ENCODE data around the gene MCL1. TPM values are rescaled to one million over a fixed set of nuclear protein-coding genes. Genes with fewer than 3 reads are reported as not detected.

MCL1 gene
- total and polyA plus RNA-seq, 2 of the 13 experiments (the other 11 are each of a cell fraction or from before 2014, with no cell fraction given): 69.5 to 125 TPM

DNA sequence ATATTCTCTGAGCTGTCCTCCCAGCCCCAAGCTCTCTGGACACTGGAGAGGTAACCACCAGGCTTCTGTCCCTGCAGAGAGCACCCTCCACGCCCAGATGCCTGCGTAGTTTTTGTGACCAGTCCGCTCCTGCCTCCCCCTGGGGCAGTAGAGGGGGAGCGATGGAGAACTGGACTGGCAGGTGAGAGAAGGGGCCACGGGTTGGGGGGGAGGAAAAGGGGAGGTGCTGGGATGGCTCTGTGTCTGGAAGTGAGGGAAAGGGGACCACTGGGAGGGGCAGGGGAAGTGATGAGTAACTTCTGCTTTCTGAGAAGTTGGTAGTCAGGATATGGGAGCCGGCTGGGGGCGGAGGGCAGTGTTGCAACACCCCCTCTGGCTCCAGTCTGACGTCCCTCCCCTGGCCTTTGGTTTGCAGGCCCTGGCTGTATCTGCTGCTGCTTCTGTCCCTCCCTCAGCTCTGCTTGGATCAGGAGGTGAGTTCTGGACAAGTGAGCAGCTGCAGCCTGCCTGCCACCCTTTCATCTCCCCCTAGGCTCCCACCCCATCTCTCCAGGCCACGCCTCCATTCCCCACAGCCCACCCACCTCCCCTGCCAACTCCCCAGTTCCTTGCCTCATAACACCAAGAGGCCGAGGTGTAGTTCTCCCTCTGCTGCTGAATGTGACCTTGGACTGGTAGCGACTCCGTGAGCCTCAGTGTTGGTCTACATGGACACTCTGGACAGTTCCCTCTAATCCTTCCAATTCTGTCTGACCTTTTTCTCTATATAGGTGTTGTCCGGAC lies 27.1 kb downstream of the MCL1 start (continued):
- TF ChIP-seq MIER3 (CRISPR knock-in tag; IDR thresholded peaks at IDR 0.05; ENCODE audit: borderline replicate concordance) (peak; percentile 71; the same call in 1 of the 2 replicates), ZNF772 (CRISPR knock-in tag; IDR thresholded peaks at IDR 0.05) (0 out of 2 replicates have a peak, but pooled peaks have one; percentile 28), ZNF619 (CRISPR knock-in tag; IDR thresholded peaks at IDR 0.05) (0 out of 2 replicates have a peak, but pooled peaks have one; percentile 49), TCF7L2 (IDR thresholded peaks at IDR 0.05; ENCODE audit: low read depth, low read length) (no peak), ELF3 (CRISPR knock-in tag; IDR thresholded peaks at IDR 0.05) (peak; percentile 52; the same call in 1 of the 2 replicates), EZH2 (conservative IDR thresholded peaks at IDR 0.05; ENCODE audit: low read depth, low read length) (no peak), GATAD2A (CRISPR knock-in tag; IDR thresholded peaks at IDR 0.05) (peak; percentile 71; the same call in 1 of the 2 replicates), NR2C2 (CRISPR knock-in tag; IDR thresholded peaks at IDR 0.05; ENCODE audit: borderline replicate concordance) (no peak), AKAP8 (CRISPR knock-in tag; IDR thresholded peaks at IDR 0.05) (peak; percentile 75; the same call in 1 of the 2 replicates), NBN (conservative IDR thresholded peaks at IDR 0.05) (no peak), DNMT1 (CRISPR knock-in tag; IDR thresholded peaks at IDR 0.05) (0 out of 2 replicates have a peak, but pooled peaks have one; percentile 20), ELF1 (CRISPR knock-in tag; IDR thresholded peaks at IDR 0.05) (0 out of 2 replicates have a peak, but pooled peaks have one; percentile 13), ZNF558 (CRISPR knock-in tag; IDR thresholded peaks at IDR 0.05; ENCODE audit: borderline replicate concordance) (no peak), KLF6 (CRISPR knock-in tag; IDR thresholded peaks at IDR 0.05) (peak; percentile 74; the same call in 1 of the 2 replicates), SIX1 (CRISPR knock-in tag; IDR thresholded peaks at IDR 0.05; ENCODE audit: borderline replicate concordance) (0 out of 2 replicates have a peak, but pooled peaks have one; percentile 43), SPEN (CRISPR knock-in tag; IDR thresholded peaks at IDR 0.05; ENCODE audit: low read depth) (peak; percentile 68; the same call in 1 of the 2 replicates), MTF1 (CRISPR knock-in tag; IDR thresholded peaks at IDR 0.05) (no peak), ZNF557 (CRISPR knock-in tag; IDR thresholded peaks at IDR 0.05) (no peak), NFIB (CRISPR knock-in tag; IDR thresholded peaks at IDR 0.05; ENCODE audit: borderline replicate concordance) (no peak), KAT7 (CRISPR knock-in tag; IDR thresholded peaks at IDR 0.05; ENCODE audit: borderline replicate concordance) (peak; percentile 54; the same call in 1 of the 2 replicates)
- TF ChIP-seq, protein P1, sequence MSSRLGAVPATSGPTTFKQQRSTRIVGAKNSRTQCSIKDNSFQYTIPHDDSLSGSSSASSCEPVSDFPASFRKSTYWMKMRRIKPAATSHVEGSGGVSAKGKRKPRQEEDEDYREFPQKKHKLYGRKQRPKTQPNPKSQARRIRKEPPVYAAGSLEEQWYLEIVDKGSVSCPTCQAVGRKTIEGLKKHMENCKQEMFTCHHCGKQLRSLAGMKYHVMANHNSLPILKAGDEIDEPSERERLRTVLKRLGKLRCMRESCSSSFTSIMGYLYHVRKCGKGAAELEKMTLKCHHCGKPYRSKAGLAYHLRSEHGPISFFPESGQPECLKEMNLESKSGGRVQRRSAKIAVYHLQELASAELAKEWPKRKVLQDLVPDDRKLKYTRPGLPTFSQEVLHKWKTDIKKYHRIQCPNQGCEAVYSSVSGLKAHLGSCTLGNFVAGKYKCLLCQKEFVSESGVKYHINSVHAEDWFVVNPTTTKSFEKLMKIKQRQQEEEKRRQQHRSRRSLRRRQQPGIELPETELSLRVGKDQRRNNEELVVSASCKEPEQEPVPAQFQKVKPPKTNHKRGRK (CRISPR knock-in tag; IDR thresholded peaks at IDR 0.05): 0 out of 2 replicates have a peak, but pooled peaks have one; percentile 19
- TF ChIP-seq, protein P2, sequence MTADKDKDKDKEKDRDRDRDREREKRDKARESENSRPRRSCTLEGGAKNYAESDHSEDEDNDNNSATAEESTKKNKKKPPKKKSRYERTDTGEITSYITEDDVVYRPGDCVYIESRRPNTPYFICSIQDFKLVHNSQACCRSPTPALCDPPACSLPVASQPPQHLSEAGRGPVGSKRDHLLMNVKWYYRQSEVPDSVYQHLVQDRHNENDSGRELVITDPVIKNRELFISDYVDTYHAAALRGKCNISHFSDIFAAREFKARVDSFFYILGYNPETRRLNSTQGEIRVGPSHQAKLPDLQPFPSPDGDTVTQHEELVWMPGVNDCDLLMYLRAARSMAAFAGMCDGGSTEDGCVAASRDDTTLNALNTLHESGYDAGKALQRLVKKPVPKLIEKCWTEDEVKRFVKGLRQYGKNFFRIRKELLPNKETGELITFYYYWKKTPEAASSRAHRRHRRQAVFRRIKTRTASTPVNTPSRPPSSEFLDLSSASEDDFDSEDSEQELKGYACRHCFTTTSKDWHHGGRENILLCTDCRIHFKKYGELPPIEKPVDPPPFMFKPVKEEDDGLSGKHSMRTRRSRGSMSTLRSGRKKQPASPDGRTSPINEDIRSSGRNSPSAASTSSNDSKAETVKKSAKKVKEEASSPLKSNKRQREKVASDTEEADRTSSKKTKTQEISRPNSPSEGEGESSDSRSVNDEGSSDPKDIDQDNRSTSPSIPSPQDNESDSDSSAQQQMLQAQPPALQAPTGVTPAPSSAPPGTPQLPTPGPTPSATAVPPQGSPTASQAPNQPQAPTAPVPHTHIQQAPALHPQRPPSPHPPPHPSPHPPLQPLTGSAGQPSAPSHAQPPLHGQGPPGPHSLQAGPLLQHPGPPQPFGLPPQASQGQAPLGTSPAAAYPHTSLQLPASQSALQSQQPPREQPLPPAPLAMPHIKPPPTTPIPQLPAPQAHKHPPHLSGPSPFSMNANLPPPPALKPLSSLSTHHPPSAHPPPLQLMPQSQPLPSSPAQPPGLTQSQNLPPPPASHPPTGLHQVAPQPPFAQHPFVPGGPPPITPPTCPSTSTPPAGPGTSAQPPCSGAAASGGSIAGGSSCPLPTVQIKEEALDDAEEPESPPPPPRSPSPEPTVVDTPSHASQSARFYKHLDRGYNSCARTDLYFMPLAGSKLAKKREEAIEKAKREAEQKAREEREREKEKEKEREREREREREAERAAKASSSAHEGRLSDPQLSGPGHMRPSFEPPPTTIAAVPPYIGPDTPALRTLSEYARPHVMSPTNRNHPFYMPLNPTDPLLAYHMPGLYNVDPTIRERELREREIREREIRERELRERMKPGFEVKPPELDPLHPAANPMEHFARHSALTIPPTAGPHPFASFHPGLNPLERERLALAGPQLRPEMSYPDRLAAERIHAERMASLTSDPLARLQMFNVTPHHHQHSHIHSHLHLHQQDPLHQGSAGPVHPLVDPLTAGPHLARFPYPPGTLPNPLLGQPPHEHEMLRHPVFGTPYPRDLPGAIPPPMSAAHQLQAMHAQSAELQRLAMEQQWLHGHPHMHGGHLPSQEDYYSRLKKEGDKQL (CRISPR knock-in tag; IDR thresholded peaks at IDR 0.05; ENCODE audit: low read depth): no peak; the same call in 1 of the 2 replicates
- TF ChIP-seq, protein P3, sequence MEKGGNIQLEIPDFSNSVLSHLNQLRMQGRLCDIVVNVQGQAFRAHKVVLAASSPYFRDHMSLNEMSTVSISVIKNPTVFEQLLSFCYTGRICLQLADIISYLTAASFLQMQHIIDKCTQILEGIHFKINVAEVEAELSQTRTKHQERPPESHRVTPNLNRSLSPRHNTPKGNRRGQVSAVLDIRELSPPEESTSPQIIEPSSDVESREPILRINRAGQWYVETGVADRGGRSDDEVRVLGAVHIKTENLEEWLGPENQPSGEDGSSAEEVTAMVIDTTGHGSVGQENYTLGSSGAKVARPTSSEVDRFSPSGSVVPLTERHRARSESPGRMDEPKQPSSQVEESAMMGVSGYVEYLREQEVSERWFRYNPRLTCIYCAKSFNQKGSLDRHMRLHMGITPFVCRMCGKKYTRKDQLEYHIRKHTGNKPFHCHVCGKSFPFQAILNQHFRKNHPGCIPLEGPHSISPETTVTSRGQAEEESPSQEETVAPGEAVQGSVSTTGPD (CRISPR knock-in tag; IDR thresholded peaks at IDR 0.05): no peak
